ENCODE measurements around the gene GPATCH8.
"Not testable (repeated sequence)": the region's sequence is repeated elsewhere in the genome, so short reads cannot be mapped to it uniquely, and the experiment has no call there.

Gene GPATCH8

DNA sequence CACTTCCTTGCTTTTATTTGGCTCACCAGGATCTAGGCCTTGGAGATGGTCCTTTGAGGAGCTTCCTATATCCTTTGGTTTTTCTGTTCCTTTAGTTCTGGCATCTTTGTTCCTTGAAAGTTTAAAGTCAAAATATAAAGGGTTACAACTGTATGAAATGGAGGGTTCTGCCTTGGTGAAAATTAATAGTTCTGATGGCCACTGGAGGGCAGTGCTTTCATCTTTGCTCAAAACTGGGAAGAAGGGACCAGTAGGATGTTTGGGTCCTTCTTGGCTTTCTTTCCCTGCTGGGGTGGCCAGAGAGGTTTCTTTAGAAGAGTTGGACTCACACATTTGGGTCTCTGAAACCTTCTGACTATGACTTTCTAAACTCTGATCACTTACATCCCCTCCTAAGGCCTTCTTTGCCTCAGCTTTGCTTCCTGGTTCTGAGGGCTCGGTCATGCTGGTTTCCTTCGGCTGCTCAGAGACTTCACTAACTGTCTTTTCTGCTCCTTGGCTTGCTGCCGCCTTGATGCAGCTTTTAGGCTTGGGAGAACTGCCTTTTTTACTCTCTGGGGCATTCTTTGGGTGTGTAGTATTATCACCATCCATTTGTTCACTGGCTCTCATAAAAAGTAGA, 102.9 kb downstream of the GPATCH8 start:
- in situ Hi-C loops (cut with MboI; ENCODE audit: low sequenced_read_pairs), result no loop called here

DNA sequence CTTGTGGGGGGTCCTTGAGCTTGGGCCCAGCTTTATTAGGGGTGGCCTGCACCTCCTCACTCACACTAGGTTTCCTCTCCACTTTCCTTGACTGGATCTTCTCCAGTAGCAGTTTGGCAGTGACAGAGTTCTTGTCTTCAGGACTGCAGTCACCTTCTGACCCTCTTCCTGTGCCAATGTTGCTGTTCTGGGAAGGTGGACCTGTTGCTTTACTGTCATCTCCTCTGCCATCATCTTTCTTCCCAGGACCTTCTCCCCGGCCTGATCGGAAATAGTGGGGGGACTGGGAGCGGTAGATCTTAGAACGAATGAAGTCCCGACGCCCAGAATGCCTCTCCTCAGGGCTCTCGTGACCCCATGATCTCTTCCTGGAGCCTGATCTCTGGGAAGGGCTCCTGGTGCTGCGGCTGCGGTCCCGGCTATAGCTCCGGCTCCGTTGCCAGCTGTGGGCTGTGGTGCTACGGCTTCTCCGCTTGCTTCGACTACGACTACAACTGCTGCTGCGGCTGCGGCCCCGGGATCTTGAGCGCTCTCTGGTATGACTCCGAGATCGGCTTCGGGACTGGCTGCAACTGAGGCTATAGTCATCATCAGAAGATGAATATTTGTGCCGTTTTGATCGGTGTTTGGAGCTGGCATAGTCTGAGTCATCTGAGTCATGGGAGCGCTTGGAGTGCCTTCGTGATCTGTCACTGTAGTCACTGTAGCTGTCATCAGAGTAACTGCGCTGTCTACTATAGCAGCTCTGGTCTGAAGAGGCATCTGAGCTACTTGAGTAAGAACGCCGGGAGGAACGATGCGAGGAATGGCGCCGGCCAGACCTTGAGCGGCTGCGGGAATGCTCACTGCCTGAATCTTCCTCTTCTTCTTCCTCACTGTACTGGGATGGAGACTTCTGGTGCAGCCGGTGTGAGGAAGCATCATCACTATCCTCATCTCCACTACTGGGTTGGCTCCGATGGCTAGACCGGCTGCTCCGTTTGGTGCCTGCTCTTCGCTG, 104.2 kb downstream of the GPATCH8 start:
- in situ Hi-C loops (cut with MboI; ENCODE audit: low sequenced_read_pairs), result no loop called here

DNA sequence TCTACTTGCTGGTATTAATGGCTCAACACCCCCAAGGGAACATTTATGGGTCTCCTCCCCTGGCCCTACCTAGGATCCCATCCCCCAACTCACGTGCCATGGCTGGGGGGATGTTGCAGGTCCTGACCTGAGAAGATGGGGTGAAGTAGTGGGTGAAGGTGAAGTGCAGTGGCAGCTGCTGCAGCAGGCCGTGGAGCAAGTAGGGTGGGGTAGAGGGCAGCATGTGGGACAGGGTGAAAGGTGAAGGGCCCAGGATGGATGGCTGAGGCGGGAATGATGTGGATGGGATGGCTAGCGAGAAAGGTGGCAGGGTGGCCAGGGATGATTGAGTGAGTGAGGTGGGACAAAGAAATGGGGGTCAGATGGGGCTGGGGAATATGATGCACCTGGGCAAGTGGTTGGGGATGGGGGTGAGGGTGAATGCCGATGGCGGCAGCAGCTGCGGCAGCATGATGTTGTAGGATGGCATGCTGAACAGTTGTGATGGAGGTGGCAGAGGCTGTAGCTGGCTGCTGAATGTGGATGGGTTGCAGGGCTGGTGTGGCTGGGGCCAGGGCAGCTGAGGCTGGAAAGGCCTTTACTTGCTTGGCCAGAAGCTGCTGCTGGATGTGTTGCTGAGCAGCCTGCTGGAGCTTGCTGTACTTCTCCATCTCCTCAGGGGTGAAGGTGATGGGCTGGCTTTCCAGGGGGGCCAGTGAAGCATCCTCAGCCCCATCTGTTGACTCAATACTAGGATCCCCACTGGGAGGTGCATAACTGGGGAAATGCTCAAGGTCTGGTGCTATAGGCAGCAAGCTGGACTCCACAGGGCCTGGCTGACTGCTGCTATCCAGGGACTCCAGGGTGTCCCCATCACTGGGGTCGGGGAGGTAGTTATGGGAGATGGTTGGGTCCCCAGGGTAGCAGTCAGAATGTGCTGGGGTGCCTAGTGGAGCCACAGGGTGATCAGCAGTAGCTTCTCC, 105.4 kb downstream of the GPATCH8 start:
- in situ Hi-C loops (cut with MboI; ENCODE audit: low sequenced_read_pairs), result no loop called here

DNA sequence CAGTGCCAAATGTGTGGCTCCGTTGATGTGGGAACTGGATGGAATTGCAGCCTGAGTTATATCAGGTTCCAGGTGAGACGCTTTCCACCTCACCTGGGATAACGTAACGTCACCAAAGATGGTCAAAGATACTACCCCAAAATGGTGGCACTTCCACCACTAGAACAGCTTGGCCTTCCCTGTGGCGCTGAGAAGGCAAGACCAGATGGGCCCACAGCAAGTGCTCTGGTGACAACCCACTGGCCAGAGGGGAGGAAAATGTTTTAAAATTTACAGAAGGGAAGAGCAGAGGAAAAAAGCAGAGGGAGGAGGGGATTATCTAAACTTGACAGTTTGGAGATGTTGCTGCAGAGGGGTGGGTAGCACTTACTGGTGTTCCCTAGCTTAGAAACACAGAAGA, 106.3 kb downstream of the GPATCH8 start:
- in situ Hi-C loops (cut with MboI; ENCODE audit: low sequenced_read_pairs), result no loop called here

DNA sequence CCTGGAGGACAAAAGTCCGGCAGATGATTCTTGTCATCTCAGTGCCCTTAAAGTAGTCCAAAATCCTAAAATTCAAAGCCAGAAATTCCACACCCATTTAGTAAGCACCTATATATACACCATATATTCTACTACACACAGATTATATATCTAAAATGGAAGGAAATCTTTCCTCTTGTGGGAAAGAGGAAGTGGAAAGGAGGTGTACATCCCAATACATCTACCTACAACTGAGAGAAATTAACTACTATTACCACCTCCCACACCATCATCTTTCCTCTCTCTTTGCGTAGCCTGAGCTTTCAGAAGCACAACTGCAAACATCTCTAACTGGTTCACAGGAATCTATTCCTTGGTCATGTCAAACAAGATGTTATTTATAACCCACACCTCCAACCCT, 108.4 kb downstream of the GPATCH8 start:
- in situ Hi-C loops (cut with MboI; ENCODE audit: low sequenced_read_pairs), result no loop called here

DNA sequence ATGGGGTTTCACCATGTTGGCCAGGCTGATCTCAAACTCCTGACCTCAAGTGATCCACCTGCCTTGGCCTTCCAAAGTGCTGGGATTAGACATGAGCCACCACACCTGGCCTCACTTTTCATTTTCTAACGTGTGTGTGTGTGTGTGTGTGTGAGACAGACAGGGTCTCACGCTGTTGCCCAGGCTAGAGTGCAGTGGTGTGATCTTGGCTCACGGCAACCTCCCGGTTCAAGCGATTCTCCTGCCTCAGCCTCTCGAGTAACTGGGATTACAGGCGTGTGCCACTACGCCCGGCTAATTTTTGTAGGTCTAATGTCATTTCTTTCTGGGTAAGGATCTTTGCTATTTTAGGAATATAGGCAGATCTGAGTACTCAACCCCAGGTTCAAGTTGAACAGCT, 109.1 kb downstream of the GPATCH8 start:
- in situ Hi-C loops (cut with MboI; ENCODE audit: low sequenced_read_pairs), result not testable (repeated sequence)

DNA sequence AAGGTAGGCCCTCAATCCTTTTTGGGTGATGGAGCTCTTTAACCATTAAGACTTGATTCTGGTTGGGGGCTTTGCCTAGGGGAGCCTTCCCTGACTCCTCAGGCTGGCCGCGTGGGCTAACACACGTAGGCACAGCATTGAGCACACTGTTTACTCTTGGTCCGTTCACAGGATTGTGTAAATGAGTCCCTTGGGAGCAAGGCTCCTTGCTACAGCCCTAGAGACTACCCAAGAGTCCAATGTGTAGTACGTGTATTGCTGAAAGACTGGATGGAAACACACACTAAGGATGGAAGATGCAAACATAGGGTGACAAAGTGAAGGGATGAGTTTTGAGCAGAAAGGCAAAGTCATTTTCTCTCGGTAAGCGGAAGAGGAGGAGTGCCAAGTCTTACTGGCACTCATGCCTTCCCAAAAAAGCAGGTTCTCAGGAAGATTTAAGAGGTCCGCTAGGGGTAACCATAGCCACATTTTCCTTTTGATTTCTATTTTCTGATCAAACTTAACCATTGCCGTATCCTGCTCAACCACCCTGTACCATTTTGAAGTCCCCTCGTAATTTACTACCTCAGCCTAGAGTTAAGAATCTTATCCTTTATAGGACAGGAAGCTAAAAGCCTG, 112.8 kb downstream of the GPATCH8 start:
- in situ Hi-C loops (cut with MboI; ENCODE audit: low sequenced_read_pairs), result no loop called here

DNA sequence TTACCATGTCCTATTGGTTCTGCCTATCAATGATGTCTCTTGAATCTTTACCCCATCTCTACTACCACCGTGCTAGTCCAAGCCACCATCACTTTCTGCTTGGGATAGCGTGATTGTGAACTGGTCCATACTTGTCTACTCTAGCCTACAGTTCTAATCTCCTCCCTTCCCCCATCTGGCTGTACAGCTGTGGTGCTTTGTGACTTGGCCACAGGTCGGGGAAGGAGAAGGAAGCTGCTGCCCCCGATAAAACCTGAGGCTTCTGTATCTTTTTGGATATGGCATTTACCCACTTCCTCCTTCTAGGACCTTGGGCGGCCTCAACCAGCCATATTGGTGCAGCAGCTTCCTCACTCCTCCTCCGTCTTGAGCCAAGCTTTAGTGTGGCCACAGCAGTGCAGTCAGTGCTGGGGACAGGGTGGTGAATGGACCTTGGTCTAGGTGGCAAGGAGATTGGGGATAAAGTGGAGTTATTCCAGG, 113.4 kb downstream of the GPATCH8 start:
- in situ Hi-C loops (cut with MboI; ENCODE audit: low sequenced_read_pairs), result no loop called here

DNA sequence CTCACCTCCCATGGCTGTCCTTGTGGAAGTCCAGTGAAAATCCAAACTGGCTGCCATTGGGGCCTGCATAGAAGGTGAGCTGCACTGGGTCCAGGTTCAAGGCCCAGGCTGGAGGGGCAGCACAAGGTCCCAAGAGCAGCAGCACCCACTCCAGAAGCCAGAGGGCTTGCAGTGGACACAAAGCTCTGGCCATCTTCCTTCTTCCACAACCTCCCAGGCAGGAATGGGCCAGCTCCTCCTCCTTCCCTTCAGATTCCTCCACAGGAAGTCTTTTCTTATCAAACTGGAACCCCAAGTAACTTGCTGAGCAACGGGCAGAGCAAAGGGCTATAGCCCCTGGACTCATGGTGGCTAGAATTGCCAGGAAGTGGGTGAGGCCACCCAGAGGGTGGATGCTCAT, 113.9 kb downstream of the GPATCH8 start, which contains the start of gene ITGA2B:
Gene ITGA2B, minus strand, starts transcription at position 369 of the 400 bp plus-strand sequence. Its CDS starts 176 bp downstream, at position 193.
- in situ Hi-C loops (cut with MboI; ENCODE audit: low sequenced_read_pairs), result no loop called here

DNA sequence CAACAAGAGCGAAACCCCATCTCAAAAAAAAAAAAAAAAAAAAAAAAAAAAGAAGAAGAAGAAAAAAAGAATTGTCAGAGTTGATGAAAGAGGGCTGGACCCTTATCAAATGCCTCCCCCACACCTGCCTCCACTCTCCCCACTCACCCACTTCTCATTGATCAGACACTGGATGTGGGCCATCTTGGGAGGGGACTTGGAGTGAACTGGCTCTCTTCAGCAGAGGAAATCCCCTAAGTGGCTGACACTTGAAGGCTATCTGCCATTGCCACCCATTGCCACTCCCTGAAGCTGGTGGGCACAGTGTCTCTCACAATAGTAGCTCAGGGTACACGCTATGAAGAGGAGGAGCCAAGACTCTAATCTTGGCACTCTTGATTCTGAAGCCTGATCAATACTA, 115.4 kb downstream of the GPATCH8 start:
- in situ Hi-C loops (cut with MboI; ENCODE audit: low sequenced_read_pairs), result no loop called here

DNA sequence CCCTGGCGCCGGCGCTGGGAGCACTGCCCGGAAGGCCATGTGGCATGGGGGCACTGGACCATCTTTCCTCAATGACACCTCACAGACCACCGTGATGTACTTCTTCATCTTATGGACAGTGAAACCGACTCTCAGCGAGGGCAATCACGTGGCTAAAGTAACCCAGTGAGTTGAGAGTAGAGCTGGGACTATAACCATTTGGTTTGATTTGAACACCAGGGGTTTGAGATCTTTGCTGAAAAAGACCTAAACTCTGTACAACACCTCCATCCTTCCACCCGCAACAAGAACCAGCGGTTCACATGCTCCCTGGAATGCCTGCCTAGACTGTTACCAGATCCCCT, 117.1 kb downstream of the GPATCH8 start:
- in situ Hi-C loops (cut with MboI; ENCODE audit: low sequenced_read_pairs), result no loop called here

DNA sequence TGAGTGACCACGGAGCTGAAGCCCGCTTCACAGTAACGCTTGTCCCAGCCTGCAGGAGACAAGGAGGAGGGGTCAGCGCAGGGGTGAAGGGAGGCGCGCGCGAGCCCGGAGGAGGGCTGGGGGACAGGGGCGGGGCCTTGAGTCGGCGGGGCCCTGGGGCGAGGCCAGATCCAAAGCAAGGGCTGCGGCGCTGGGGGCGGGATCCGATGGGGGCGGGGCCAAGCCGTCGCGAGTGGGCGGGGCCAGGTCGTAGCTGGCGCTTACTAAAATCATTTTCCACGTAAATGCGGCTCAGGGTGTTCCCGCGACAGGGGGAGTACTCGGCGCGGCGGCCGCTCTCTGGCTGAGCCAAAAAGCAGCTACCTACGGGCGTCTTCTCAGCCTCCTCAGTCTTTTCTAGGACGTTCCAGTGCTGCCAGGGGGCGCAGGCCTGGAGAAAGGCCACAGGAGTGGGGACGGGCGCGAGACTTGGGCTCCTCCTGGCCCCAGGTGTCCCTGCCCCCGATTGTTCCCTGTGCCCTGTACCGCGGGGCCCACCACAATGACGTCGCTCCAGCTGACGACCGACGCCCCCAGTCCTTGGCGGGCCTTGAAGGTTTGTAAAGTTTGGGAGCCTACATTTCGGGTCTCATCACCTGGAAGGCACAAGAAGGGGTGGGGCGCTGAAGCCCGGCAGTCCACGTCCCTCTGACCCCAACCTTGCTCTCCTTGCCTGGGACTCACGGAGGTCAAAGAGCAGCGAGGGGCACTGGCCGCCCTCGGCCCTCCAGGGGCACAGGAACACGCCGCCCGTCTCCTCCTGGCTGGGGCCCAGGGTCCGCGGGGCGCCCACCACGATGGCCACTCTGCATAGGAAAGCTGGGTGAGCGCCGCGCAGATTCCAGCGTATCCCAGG, 117.7 kb downstream of the GPATCH8 start:
- in situ Hi-C loops (cut with MboI; ENCODE audit: low sequenced_read_pairs), result no loop called here

DNA sequence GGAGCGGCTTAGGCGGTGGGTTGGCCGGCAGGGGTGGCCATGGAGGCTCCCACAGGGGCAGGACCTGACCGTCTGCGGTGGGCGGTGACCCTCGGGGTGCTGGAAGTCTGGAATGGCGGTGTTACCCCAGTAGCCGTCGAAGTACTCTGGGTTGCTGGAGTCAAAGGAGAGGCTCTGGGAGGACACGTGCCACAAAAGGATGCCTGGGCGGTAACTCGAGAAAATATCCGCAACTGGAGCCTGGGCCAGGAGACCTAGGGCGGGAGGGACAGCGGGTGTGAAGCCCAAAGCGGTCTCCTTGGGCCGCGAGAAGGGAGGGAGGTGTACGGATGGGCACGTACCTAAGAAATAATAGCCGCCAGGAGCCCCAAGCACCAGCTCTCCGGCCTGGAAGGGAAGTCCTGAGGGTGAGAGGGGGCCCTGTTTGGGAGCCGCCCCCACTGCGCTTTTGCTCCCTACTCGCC, 118.4 kb downstream of the GPATCH8 start:
- in situ Hi-C loops (cut with MboI; ENCODE audit: low sequenced_read_pairs), result no loop called here

DNA sequence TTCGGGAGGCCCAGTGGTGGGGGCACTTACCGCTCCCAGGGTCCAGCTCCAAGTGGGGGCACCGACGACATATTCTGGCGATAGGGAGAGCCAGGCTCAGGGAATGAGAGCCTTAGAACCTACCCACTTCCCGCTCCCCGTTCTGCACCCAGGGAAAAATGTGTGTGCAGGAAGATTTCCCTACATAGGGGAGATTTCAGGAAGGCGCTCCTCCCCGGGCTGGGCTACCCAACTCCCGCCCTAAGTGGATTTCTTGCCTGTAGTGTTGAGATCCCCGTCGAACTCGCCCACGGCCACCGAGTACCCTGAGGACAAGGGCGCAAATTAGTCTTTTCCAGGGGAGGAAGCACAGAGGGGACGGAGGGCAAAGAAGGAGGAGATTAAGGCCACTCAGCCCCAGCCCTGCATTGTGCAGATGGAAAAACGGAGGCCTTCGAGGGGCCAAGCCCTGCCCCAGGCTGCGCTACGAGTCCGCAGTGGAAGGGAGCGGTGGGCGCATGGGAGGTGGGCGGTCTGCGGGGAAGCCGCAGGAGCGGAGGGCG, 118.9 kb downstream of the GPATCH8 start:
- in situ Hi-C loops (cut with MboI; ENCODE audit: low sequenced_read_pairs), result no loop called here

DNA sequence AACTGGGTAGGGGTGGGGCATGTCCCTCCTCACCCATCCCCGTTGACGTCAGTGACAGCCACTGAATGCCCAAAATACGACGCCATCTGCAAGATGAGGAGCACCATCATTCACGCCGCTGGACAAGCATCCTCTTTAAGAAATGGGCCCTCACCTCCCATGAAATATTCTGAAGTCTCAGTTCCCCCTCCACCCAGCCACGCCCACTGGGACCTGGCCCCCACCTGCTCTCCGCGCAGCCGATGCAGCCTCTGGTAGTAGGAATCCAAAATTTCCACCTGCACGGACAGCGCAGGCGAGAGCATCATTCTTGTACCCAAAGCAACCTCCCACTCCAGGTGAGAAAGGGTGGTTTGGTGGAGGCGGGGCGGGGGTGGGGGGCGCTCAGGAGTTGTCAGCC, 119.3 kb downstream of the GPATCH8 start:
- in situ Hi-C loops (cut with MboI; ENCODE audit: low sequenced_read_pairs), result no loop called here

DNA sequence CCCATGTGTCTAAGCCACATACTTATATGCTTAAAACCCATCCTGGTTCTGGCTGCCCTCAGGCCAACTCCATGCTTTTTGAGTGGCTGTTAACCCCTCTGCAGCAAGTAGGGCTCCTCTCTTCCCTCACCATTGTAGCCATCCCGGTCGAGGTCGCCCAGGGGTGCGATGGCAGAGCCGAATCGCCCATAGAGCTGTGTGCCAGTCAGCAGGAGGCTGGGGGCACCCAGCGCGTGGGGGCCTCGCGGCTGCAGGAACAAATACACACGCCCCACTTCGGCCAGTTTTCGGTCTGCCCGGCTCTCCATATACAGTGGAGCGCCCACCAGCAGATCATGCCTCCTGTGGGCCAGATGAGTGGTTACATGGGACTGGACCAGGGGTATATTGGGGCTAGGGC, 119.8 kb downstream of the GPATCH8 start:
- in situ Hi-C loops (cut with MboI; ENCODE audit: low sequenced_read_pairs), result no loop called here

DNA sequence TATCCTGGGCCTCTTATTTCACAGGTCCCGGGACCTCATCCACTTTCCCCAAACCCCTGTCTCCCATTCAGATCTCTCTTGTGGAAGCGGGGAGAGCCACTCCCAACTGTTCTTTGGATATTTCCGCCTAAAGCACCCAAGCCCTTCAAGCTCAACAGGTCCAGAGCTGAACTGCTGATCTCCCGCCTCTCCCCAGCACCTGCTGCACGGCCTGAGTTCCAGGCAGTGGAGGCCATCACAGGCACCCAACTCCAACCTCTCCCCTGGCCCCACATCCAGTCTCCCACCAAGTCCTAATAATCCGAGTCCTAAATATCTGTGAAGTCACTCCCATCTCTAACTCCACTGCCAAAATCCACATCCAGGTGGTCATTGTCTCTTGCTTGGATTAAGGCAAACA, 120.3 kb downstream of the GPATCH8 start:
- in situ Hi-C loops (cut with MboI; ENCODE audit: low sequenced_read_pairs), result no loop called here

DNA sequence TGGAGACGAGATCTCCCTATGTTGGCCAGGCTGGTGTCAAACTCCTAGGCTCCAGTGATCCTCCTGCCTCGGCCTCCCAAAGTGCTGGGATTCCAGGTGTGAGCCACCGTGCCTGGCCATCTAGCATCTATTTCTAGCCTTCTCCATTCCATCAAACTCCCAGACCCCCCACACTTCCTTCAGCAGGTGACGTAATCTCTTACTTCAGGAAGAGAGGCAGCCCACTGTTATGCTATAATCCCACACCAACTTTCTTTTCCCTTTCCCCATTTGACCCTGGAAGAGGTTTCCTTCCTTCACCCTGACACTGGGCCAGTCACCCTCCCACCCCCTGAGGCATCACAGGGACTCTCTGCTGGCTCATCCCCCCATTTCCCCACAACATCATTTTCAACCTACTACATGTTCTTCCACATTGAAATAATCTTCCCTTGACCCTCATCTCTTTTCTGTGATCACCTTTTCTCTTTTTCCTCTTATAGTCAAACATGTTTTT, 121.3 kb downstream of the GPATCH8 start:
- in situ Hi-C loops (cut with MboI; ENCODE audit: low sequenced_read_pairs), result no loop called here

DNA sequence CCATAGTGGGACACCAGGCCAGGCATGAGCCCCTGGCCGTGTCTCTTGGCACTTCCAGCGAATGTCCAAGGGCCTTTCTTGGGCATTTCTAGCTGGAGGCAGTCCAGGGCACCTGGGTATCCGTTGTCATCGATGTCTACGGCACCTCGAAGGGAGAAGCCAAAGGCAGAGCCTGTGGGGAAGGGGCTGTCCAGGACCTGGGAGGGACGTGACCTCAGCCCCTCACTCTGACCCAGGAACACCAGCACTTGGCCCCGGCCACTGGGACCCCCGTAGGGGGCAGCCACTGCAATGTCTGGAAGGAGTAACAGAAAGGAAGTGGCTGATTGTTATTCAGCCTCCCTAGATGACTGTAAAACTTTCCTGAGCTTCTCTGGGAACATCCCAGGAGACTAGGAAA, 122.4 kb downstream of the GPATCH8 start:
- in situ Hi-C loops (cut with MboI; ENCODE audit: low sequenced_read_pairs), result no loop called here
